ACC112 (cell line): Measurements from ENCODE around the gene DEFB125.
"Not testable (repeated sequence)": the region's sequence is repeated elsewhere in the genome, so short reads cannot be mapped to it uniquely, and the experiment has no call there.

Source experiments
- H2AFZ ChIP-seq: fragments of 200-600 bp; sonication (generic); one replicate; pipeline ENCODE4 v1.6.0; 2017; ENCODE audit warnings: antibody characterized with exemption, low read length; ENCODE audit not compliant: unreplicated experiment
- H3K27ac ChIP-seq: fragments of 200-600 bp; sonication (generic); 2 replicates; pipeline ENCODE4 v1.5.1; 2014; ENCODE audit warnings: low read depth, mild to moderate bottlenecking, antibody characterized with exemption, low read length, moderate library complexity
- H3K27me3 ChIP-seq: fragments of 200-600 bp; sonication (generic); 2 replicates; pipeline ENCODE4 v1.6.1; 2014; ENCODE audit warnings: mild to moderate bottlenecking, antibody characterized with exemption, low read length, moderate library complexity, mixed read lengths; ENCODE audit not compliant: insufficient read depth
- H3K36me3 ChIP-seq: fragments of 200-600 bp; sonication (generic); 2 replicates; pipeline ENCODE4 v1.6.1; 2016; ENCODE audit warnings: mild to moderate bottlenecking, antibody characterized with exemption, low read length, moderate library complexity, mixed read lengths; ENCODE audit not compliant: insufficient read depth
- H3K4me1 ChIP-seq: fragments of 200-600 bp; sonication (generic); one replicate; pipeline ENCODE4 v1.6.1; 2016; ENCODE audit warnings: low read length, mixed read lengths; ENCODE audit not compliant: insufficient read depth, unreplicated experiment, control insufficient read depth
- H3K4me3 ChIP-seq: fragments of 200-600 bp; sonication (generic); 2 replicates; pipeline ENCODE4 v1.5.1; 2014; ENCODE audit warnings: mild to moderate bottlenecking, low read depth, low read length
- H3K79me2 ChIP-seq: fragments of 200-600 bp; sonication (generic); one replicate; pipeline ENCODE4 v1.6.0; 2016; ENCODE audit warnings: low read length; ENCODE audit not compliant: control insufficient read depth, unreplicated experiment, insufficient read depth

Gene DEFB125

DNA sequence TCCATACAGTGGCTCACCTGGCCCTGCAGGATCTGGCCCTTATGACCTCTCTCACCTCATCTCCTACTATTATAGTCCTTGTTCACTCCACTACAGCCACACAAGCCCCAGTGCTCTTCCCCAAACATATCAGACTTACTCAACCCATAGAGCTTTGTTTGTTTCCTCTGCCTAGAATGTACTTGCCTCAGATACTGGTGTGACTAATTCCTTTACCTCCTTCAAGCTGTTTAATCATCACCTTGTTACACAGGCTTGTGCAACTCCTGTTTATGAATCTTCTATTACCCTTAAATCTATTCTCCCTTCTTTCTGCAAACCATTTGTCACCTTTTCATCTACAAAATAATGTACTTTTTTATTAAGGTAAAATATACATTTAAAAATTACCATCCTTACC, 3.2 kb downstream of the DEFB125 start:
- no peak overlapping the region for H2AFZ ChIP-seq
- no peak overlapping the region for H3K4me3 ChIP-seq
- no peaks in the 10 kb centered on the region for H3K79me2 ChIP-seq
- H3K27me3 ChIP-seq: peaks cover 51% of the 10 kb centered on the region
- no peaks in the 10 kb centered on the region for H3K36me3 ChIP-seq
- H3K4me1 ChIP-seq: no peaks in the 10 kb centered on the region
- H3K27ac ChIP-seq: no peak overlapping the region

DNA sequence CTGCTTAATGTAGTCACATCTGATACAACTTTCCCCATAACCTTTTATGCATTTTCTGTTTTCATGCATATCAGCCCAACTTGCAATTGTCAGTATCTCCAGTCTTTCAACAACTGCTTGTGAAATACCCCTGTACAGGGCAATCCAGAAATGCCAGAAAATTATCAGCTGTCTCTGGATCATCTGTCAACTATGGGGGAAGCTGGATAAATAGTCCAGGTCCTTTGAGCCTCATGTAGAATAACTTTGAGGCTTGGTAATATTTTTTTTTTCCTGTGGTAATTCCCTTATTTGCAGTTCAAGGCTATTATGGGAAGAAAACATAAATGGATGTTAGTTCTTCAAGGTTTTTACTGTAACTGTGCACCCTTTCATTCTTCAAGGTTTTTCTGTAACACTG, 6.2 kb downstream of the DEFB125 start:
- H3K4me3 ChIP-seq: no peak overlapping the region
- no peaks in the 10 kb centered on the region for H3K4me1 ChIP-seq

DNA sequence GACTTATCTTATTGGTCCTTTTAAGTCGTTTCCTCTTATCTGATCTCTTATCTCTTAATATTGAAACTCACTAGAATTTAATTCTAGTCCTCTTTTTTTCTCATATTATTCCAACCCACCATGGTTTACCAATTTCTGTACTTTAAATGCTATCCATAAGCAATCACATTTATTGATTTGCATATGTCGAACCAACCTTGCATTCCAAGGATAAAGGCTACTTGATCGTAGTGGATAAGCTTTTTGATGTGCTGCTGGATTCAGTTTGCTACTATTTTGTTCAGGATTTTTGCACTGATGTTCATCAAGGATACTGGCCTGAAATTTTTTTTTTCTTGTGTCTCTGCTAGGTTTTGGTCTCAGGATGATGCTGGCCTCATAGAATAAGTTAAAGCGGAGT, 7.7 kb downstream of the DEFB125 start:
- no peak overlapping the region for H2AFZ ChIP-seq
- H3K27me3 ChIP-seq: peaks cover 28% of the 10 kb centered on the region
- H3K79me2 ChIP-seq: no peaks in the 10 kb centered on the region
- no peaks in the 10 kb centered on the region for H3K4me1 ChIP-seq
- H3K4me3 ChIP-seq: no peak overlapping the region
- H3K27ac ChIP-seq: no peak overlapping the region
- no peaks in the 10 kb centered on the region for H3K36me3 ChIP-seq

More for the DNA sequence above, 6.2 kb downstream of the DEFB125 start:
- Histone ChIP-seq H3K36me3 (no peaks in the 10 kb centered on the region), H3K79me2 (no peaks in the 10 kb centered on the region), H2AFZ (no peak overlapping the region), H3K27me3 (peaks cover 32% of the 10 kb centered on the region), H3K27ac (no peak overlapping the region)

DNA sequence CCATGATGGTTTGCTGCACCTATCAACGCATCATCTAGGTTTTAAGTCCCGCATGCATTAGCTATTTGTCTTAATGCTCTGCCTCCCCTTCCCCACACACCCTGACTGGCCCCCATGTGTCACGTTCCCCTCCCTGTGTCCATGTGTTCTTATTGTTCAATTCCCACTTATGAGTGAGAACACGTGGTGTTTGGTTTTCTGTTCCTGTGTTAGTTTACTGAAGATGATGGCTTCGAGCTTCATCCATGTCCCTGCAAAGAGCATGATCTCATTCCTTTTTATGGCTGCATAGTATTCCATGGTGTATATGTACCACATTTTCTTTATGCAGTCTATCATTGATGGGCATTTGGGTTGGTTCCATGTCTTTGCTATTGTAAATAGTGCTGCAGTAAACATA, 10.2 kb downstream of the DEFB125 start:
- not testable (repeated sequence) for H3K79me2 ChIP-seq, H3K4me3 ChIP-seq, H3K27ac ChIP-seq, H3K36me3 ChIP-seq, H2AFZ ChIP-seq, H3K4me1 ChIP-seq
- H3K27me3 ChIP-seq: peaks cover 31% of the 10 kb centered on the region

DNA sequence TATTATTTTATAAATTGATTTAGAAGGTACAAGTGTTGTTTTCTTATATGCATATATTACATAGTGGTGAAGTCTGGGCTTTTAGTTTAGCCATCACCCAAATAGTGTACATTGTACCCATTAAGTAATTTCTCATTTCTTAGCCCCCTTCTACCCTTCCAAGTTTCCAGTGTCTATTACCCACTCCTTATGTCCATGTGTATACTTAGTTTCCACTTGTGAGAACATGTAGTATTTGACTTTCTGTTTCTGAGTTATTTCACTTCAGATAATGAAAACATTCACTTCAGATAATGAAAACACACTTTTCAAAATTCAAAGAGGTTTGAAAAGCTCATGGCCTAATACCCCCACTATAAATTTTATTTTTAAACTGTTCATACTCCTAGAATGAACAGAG, 14.5 kb downstream of the DEFB125 start:
- no peaks in the 10 kb centered on the region for H3K79me2 ChIP-seq
- no peaks in the 10 kb centered on the region for H3K36me3 ChIP-seq
- H3K4me1 ChIP-seq: no peaks in the 10 kb centered on the region
- no peak overlapping the region for H3K27ac ChIP-seq
- H3K4me3 ChIP-seq: no peak overlapping the region
- peaks cover 52% of the 10 kb centered on the region for H3K27me3 ChIP-seq
- no peak overlapping the region for H2AFZ ChIP-seq

DNA sequence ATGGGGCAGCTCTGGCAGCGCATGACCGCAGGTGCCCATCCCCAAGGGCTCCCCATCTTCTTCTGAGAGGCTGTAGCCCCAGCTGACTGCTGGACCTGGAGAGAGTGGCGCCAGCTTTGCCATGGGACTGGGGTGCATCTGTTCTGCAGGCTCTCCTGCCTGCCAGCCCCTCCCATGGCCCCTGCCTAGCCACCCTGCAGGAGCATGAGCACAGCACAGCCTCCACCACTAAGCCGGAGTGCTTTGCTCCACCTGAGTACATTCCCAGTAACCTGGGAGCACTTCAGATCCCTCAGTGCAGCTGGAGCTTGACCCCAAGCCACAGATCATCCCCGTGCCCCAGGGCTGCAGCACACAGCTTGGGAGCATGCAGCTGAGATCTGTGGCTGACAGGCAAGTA, 16.0 kb downstream of the DEFB125 start:
- H3K4me3 ChIP-seq: no peak overlapping the region
- peaks cover 67% of the 10 kb centered on the region for H3K27me3 ChIP-seq
- no peak overlapping the region for H3K27ac ChIP-seq
- H2AFZ ChIP-seq: no peak overlapping the region
- H3K4me1 ChIP-seq: no peaks in the 10 kb centered on the region
- H3K79me2 ChIP-seq: no peaks in the 10 kb centered on the region
- no peaks in the 10 kb centered on the region for H3K36me3 ChIP-seq

DNA sequence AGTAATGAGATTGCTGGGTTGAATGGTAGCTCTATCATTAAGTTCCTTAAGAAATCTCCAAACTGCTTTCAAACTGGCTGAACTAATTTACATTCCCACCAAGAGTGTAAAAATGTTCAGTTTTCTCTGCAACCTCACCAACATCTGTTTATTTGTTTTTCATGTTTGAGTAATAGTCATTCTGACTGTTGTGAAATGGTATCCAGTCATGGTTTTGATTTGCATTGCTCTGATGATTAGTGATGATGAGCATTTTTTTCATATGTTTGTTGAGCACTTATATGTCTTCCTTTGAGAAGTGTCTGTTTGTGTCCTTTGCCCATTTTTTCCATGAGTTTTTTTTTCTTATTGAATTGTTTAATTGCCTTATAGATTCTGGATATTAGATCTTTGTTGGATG, 24.9 kb downstream of the DEFB125 start:
- no peak overlapping the region for H2AFZ ChIP-seq
- H3K27ac ChIP-seq: no peak overlapping the region
- H3K27me3 ChIP-seq: peaks cover 58% of the 10 kb centered on the region
- no peak overlapping the region for H3K4me3 ChIP-seq
- no peaks in the 10 kb centered on the region for H3K36me3 ChIP-seq
- H3K4me1 ChIP-seq: no peaks in the 10 kb centered on the region
- no peaks in the 10 kb centered on the region for H3K79me2 ChIP-seq

DNA sequence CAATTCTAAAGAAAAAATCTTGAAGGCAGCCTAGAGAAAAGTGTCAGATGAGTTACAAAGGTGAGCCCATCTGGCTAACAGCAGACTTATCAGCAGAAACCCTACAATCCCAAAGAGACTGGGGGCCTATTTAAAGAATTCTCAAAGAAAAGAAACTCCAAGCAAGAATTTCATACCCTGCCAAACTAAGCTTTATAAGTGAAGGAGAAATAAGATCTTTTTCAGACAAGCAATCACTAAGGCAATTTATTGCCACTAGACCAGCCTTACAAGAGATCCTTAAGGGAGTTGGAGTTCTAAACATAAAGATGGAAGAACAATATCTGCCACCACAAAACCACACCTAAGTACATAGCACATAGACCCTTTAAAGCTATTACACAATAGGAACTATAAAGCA, 30.0 kb downstream of the DEFB125 start:
- Histone ChIP-seq H3K27me3 (peaks cover 46% of the 10 kb centered on the region), H3K36me3 (no peaks in the 10 kb centered on the region), H3K27ac (no peak overlapping the region), H3K4me3 (no peak overlapping the region), H3K79me2 (no peaks in the 10 kb centered on the region), H2AFZ (no peak overlapping the region), H3K4me1 (no peaks in the 10 kb centered on the region)

DNA sequence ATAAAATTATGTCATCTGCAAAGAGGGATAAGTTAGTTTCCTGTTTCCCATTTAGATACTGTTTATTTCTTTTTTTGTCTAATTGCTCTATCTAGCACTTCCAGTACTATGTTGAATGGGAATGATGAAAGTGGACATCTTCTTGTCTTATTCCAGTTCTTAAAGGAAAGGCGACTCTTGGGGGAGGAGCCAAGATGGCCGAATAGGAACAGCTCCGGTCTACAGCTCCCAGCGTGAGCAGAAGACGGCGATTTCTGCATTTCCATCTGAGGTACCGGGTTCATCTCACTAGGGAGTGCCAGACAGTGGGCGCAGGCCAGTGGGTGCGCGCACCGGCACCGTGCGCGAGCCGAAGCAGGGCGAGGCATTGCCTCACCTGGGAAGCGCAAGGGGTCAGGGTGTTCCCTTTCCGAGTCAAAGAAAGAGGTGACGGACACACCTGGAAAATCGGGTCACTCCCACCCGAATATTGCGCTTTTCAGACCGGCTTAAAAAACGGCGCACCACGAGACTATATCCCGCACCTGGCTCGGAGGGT, 42.4 kb downstream of the DEFB125 start:
- H3K27me3 ChIP-seq: peaks cover 15% of the 10 kb centered on the region
- not testable (repeated sequence) for H3K79me2 ChIP-seq, H3K36me3 ChIP-seq, H3K27ac ChIP-seq, H3K4me3 ChIP-seq, H3K4me1 ChIP-seq, H2AFZ ChIP-seq

DNA sequence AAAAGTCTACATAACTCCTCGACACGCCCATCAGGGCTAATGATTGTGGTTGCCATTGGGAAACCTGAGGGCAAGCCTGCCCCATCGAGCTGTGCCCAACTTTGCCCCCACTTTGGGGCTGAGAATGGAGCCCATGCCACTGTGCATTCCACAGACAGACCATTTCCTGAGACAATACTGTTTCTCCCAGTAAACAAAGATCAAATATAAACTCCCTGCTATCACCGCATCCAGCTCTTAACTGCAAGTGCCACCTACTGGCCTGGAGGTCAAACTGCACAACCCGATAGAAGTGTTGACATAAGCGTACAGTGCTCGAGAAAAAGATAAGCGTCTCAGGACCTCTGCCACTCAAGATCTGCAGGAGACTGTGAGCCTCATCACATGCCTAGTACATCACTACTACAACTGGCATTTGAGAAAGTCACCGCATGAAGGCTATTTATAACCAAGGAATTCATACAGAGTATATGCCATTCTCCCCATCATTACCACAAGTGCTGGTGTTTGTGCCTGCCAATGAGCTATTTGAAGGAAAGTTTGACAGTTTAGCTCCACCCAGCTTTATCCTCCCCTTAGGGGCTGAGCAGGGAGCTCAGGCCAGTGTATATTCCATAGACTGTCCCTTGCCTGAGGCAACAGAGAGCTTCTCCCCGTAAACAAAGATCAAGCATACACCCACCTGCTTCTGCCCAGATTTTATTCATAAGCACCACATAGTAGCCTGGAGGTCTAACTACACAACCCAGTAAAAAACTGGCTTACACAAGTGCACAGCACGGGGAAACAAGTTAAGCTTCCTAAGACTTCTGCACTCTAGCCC, 50.4 kb downstream of the DEFB125 start:
- Histone ChIP-seq H3K79me2 (no peaks in the 10 kb centered on the region), H3K4me3 (no peak overlapping the region), H3K27ac (no peak overlapping the region), H3K27me3 (peaks cover 33% of the 10 kb centered on the region), H2AFZ (no peak overlapping the region), H3K36me3 (no peaks in the 10 kb centered on the region), H3K4me1 (no peaks in the 10 kb centered on the region)

DNA sequence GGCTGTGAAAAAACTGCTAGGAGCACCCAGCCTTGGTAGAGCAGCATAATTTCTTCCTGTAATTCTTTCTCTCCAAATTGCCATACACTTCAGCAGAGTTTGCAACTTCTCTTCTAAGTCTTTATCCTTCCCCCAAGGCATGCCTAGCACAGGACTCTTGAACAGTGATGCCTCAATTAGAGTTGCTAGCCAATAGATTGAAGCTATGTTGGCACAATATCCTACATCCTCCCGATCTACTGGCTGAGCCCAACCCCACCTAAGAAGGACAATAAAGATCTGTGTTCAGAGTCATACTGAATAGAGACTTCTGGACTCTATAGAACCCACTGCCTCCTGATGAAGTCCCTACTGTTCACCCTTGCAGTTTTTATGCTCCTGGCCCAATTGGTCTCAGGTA, 54.8 kb downstream of the DEFB125 start, which contains the start of gene DEFB126:
TSS of gene DEFB126 (plus strand) at position 301 of the 400 bp plus-strand sequence. CDS start at position 340, 39 bp downstream.
- no peak within 1 kb of the TSS for H2AFZ ChIP-seq
- H3K79me2 ChIP-seq: no peaks in the 10 kb centered on the region
- H3K36me3 ChIP-seq: no peaks in the 10 kb centered on the region
- no peak within 1 kb of the TSS for H3K27ac ChIP-seq
- no peaks in the 10 kb centered on the region for H3K4me1 ChIP-seq
- peaks cover 76% of the 10 kb centered on the region for H3K27me3 ChIP-seq
- no peak within 1 kb of the TSS for H3K4me3 ChIP-seq
